GM12891 (cell line): Measurements from ENCODE around the gene CACNG3.
"Not testable (repeated sequence)": the region's sequence is repeated elsewhere in the genome, so short reads cannot be mapped to it uniquely, and the experiment has no call there.

ENCODE experiments used
- PAX5 ChIP-seq: IDR thresholded peaks from 2 replicates; pipeline ENCODE4 v1.6.1; 2011; ENCODE audit warnings: low read length, moderate library complexity, mild to moderate bottlenecking; ENCODE audit not compliant: insufficient read depth, severe bottlenecking
- POLR2A ChIP-seq: IDR thresholded peaks from 2 replicates; pipeline ENCODE4 v1.6.1; 2011; ENCODE audit warnings: low read depth, low read length, control low read depth
- POU2F2 ChIP-seq: IDR thresholded peaks from 2 replicates; pipeline ENCODE4 v1.6.1; 2011; ENCODE audit warnings: low read depth, mild to moderate bottlenecking, control low read depth, low read length, moderate library complexity

DNA sequence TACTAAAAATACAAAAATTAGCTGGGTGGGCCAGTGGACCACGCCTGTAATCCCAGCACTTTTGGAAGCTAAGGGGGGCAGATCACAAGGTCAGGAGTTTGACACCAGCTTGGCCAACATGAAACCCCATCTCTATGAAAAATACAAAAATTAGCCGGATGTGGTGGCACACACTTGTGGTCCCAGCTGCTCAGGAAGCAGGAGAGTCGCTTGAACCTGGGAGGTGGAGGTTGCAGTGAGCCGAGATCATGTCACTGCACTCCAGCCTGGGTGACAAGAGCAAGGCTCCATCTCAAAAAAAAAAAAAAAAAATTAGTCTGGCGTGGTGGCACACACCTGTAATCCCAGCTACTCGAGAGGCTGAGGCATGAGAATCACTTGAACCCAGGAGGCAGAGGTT is 44.6 kb downstream of the CACNG3 start:
- not testable (repeated sequence) for TF ChIP-seq PAX5, POU2F2, POLR2A
